GM21528 (cell line): ENCODE measurements around the gene LSM14B.
A peak's percentile ranks its signal among the peaks of the same experiment; 100 is the strongest.

Source experiments
- ATAC-seq: cut with Tn5 transposase; IDR thresholded peaks from one replicate; pipeline ENCODE4 v1.9.1; 2021; ENCODE audit warnings: mild to moderate bottlenecking, moderate library complexity; ENCODE audit not compliant: unreplicated experiment, low FRiP score

LSM14B gene

DNA sequence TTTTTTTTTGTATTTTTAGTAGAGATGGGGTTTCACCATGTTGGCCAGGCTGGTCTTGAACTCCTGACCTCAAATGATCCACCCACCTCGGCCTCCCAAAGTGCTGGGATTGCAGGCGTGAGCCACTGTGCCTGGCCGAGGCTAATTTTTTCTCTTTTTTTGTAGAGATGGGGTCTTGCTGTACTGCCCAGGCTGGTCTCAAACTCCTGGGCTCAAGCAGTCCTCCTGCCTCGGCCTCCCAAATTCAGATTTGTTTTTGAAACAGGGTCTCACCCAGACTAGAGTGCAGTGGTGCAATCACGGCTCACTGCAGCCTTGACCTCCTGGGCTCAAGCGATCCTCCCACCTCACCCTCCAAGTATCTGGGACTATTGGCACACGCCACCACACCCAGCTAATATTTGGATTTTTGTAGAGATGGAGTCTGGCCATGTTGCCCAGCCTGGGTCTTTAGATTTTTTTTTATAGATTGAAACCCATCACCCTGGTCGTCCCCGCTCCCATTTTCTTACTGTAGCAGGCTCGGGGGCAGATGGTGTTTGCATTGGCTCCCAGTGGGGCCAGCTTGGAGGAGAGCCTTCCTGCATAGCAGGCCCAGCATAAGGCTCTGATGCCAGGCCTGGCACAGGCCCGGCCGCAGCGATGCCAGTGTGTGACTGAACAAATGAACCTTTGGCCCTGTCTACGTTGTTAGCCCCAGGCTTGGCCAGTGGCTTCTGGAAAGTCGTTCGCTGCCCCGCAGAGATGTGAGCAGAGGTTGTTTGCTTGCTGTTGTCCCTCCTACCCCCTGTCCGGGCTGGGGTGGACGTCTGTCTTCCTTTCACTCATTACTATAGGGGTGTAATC lies 56.3 kb downstream of the LSM14B start:
- no peak for ATAC-seq

GRCh38 chr20:62179162-62179504 lies 56.9 kb downstream of the LSM14B start:
- no peak for ATAC-seq

DNA sequence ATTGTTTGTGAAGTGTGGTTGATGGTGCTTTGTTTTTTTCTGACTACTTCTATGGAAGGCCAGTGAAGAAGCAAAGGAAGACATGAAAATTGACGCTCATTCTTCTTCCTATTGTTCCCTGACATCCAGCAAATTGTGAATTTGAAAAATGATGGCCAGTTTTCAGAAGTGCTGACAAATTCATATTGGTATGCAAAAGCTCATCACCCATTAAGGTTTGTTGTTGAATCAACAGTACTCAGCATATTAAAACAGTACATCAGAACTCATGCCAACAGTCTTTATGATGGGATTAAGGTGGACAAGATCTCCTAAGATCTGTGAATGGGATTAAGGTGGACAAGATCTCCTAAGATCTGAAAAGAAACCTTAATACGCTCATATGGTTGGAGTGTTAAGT lies 59.5 kb downstream of the LSM14B start:
- ATAC-seq, result no peak

- peak; percentile 91 for ATAC-seq
Observed at GRCh38 chr20:62182469-62183425, 60.5 kb downstream of the LSM14B start, which contains the start of gene MTG2. MTG2 (plus strand) TSS chr20:62183028; CDS start chr20:62193421, 10,393 bp downstream.

DNA sequence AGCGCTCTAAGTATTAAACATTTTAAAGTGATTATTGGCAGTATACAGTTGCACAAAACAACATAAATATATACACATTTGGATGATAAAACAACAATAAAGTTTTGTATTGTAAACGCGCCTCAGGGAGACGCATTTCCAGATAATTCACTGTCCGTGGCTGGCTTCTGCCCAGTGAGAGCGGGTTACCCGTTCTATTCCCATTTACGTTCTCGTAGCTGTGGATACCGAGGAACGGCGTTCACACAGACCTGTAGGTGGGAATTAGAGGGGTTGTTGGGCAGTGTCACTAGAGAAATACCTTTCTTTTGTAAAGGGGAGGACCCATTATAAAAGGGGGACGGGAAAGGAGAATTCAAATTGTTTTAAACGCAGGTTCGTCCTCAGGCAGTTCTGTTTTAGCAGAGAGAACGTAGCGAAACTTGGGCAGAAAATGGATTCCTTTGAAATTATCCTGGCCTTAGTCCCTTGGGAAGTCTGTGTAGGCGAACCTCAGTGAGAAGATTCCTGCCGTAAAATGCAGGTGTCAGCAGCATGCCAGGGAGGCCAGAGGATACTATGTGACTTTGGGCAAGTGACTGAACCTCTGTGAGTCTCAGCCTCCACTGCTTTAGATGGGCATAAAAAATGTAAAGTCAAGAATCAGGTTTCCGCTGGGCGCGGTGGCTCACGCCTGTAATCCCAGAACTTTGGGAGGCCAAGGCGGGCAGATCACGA lies 61.3 kb downstream of the LSM14B start:
- ATAC-seq, result no peak
